Duodenal mucosa (tissue), 2 donors: Measurements from ENCODE around the gene OXNAD1.

ENCODE experiments used
- H3K27ac ChIP-seq: one replicate; pipeline ENCODE4 v1.7.0; 2013; ENCODE audit warnings: low read depth, low read length
- H3K27me3 ChIP-seq, 2 donors: one replicate each; pipeline ENCODE4 v1.7.0; 2013; ENCODE audit warnings: low read length in 2 of 2, control low read depth in 1 of 2; ENCODE audit not compliant: insufficient read depth in 2 of 2, control insufficient read depth in 1 of 2
- H3K36me3 ChIP-seq, 2 donors: one replicate each; pipeline ENCODE4 v1.7.0; 2013; ENCODE audit warnings: low read length in 2 of 2, control low read depth in 1 of 2; ENCODE audit not compliant: insufficient read depth in 2 of 2, control insufficient read depth in 1 of 2
- H3K4me1 ChIP-seq, 2 donors: one replicate each; pipeline ENCODE4 v1.7.0; 2013; ENCODE audit warnings: low read length in 2 of 2, control low read depth in 1 of 2; ENCODE audit not compliant: insufficient read depth in 2 of 2, control insufficient read depth in 1 of 2
- H3K4me3 ChIP-seq, 2 donors: one replicate each; pipeline ENCODE4 v1.7.0; 2013; ENCODE audit warnings: low read length in 2 of 2, low read depth in 1 of 2
- H3K9ac ChIP-seq, 2 donors: one replicate each; pipeline ENCODE4 v1.7.0; 2013; ENCODE audit warnings: low read length in 2 of 2, low read depth in 1 of 2
- H3K9me3 ChIP-seq, 2 donors: one replicate each; pipeline ENCODE4 v1.7.0; 2013; ENCODE audit warnings: low read length in 2 of 2, control low read depth in 1 of 2; ENCODE audit not compliant: control insufficient read depth in 1 of 2

The OXNAD1 gene

DNA sequence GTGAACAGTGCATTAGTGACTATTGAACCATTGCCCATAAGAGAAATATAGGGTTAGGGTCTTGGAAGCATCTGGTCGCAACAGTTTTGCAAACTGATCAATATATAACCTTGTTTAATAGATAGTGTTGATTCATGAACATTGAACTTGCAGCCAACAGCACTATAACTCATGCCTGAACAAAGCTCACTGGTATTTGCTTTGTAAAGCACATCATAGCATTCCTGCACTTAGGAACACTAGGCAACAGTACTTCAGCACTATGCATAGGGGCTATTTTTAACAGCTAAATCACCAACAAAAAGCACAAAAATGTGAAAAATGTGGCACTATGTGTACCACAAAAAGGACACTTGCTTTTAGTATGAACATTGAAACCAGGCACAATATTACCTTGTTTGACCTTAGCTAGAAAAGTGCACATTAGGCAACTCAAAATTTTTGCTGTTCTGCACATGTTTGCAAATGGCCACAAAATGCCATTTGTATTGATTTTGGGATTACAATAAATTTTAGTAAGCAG, 68.0 kb downstream of the OXNAD1 start:
- Histone ChIP-seq H3K4me3 (no peak overlapping the region), H3K27ac (no peak overlapping the region), H3K4me1 (peaks cover 0 to 2% of the 10 kb centered on the region in 2 donors), H3K9me3 (peaks cover 0 to 5% of the 10 kb centered on the region in 2 donors), H3K27me3 (no peaks in the 10 kb centered on the region), H3K36me3 (peaks cover 8 to 27% of the 10 kb centered on the region in 2 donors), H3K9ac (no peak overlapping the region)

- peaks cover 0 to 5% of the 10 kb centered on the region in 2 donors for H3K9me3 ChIP-seq
- no peak overlapping the region for H3K9ac ChIP-seq
- peaks cover 4 to 5% of the 10 kb centered on the region in 2 donors for H3K4me1 ChIP-seq
- H3K36me3 ChIP-seq = peaks cover 8 to 18% of the 10 kb centered on the region in 2 donors
- H3K27ac ChIP-seq = no peak overlapping the region
- no peak overlapping the region for H3K4me3 ChIP-seq
- H3K27me3 ChIP-seq = no peaks in the 10 kb centered on the region
These were observed 69.9 kb downstream of the OXNAD1 start for GRCh38 chr3:16334909-16335308.

DNA sequence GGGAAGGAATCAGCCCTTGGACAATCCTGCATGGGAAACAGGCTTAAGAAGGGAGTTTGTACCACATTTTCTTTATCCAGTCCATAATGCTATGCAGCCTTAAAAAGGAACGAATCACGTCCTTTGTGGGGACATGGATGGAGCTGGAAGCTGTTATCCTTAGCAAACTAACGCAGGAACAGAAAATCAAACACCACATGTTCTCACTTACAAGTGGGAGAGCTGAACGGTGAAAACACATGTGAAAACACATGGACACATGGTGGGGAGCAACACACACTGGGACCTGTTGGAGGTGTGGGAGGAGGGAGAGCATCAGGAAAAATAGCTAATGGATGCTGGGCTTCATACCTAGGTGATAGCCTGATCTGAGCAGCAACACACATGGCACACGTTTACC, 70.3 kb downstream of the OXNAD1 start:
- Histone ChIP-seq H3K9ac (no peak overlapping the region), H3K27ac (no peak overlapping the region), H3K4me1 (peaks cover 4 to 5% of the 10 kb centered on the region in 2 donors), H3K4me3 (no peak overlapping the region), H3K36me3 (peaks cover 8 to 18% of the 10 kb centered on the region in 2 donors), H3K9me3 (peaks cover 0 to 5% of the 10 kb centered on the region in 2 donors), H3K27me3 (no peaks in the 10 kb centered on the region)

- Histone ChIP-seq H3K9me3 (peaks cover 0 to 5% of the 10 kb centered on the region in 2 donors), H3K4me1 (peaks cover 4 to 5% of the 10 kb centered on the region in 2 donors), H3K27me3 (no peaks in the 10 kb centered on the region), H3K36me3 (peaks cover 8 to 16% of the 10 kb centered on the region in 2 donors), H3K4me3 (no peak overlapping the region), H3K27ac (no peak overlapping the region), H3K9ac (no peak overlapping the region)
These were observed 71.0 kb downstream of the OXNAD1 start for GRCh38 chr3:16335772-16336645.

DNA sequence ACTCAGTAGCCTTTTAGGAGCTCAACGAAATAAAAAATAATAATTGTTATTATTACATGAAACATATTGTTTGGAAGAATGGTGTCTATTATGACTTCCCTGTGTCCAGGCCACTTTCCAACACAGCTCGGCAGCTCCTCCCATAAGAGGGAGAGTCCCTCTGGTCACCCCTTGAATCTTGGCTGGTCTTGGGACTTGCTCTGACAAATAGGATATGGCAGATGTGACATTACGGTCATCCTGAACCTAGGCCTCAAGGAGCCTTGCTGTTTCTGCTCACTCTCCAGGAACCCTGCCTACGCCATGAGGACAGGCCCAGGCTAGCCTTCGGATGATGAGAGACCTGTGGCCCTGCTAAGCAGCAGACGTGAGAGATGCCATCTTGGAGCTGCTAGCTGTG, 71.8 kb downstream of the OXNAD1 start:
- Histone ChIP-seq H3K27me3 (no peaks in the 10 kb centered on the region), H3K4me1 (peaks cover 4 to 5% of the 10 kb centered on the region in 2 donors), H3K27ac (no peak overlapping the region), H3K36me3 (peaks cover 8 to 11% of the 10 kb centered on the region in 2 donors), H3K9me3 (no peaks in the 10 kb centered on the region), H3K9ac (no peak overlapping the region), H3K4me3 (no peak overlapping the region)

- peak overlapping the region in 1 of 2 donors; percentile 29 for H3K4me3 ChIP-seq
- peaks cover 4 to 5% of the 10 kb centered on the region in 2 donors for H3K4me1 ChIP-seq
- H3K27ac ChIP-seq = no peak overlapping the region
These were observed 73.0 kb downstream of the OXNAD1 start for GRCh38 chr3:16337856-16338540.

DNA sequence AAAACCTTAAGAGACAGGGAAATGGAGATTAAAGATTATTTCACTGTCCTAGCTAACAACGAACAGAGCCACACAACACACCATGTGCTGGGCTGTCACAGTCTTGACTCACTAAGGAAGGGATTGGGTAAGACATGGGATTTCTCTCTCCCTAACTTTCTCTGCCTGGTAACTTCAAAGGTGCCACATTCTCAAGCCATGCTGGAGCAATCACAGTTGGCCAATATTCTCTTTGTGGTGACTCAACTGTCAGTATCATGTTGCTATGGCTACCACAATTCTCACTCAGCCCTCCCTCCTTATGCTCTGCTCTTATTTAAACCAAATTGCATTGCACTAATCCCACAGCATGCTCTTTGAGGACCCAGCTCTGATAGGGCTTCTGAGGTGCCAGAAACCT, 74.0 kb downstream of the OXNAD1 start:
- H3K27ac ChIP-seq = no peak overlapping the region

More at GRCh38 chr3:16337856-16338540, 73.0 kb downstream of the OXNAD1 start:
- H3K27me3 ChIP-seq = no peaks in the 10 kb centered on the region
- H3K36me3 ChIP-seq = peaks cover 4 to 11% of the 10 kb centered on the region in 2 donors
- H3K9me3 ChIP-seq = no peaks in the 10 kb centered on the region
- no peak overlapping the region for H3K9ac ChIP-seq

DNA sequence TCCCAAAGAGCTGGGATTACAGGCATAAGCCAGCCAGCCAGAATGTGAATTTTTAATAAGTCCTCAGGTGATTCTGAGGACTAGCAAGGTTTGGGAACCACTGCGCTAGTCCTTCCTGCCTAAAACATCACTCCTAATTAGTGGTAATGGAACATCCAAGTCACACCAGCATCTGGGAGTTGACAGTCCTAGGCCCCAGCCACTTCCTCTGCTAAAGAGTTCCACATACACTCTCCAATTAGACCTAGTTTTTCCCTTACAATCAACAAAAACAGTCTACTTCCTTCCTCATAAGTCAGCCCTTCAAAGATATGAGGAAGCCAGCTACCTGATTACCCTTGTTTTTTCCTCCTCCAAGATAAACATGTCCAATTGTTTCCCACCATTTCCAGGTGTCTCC, 78.1 kb downstream of the OXNAD1 start:
- no peak overlapping the region for H3K27ac ChIP-seq
- H3K4me1 ChIP-seq = peaks cover 2 to 4% of the 10 kb centered on the region in 2 donors
- no peaks in the 10 kb centered on the region for H3K36me3 ChIP-seq

More for the DNA sequence above, 74.0 kb downstream of the OXNAD1 start:
- Histone ChIP-seq H3K27me3 (no peaks in the 10 kb centered on the region), H3K9ac (no peak overlapping the region), H3K4me1 (peaks cover 4 to 5% of the 10 kb centered on the region in 2 donors), H3K4me3 (no peak overlapping the region), H3K36me3 (peaks cover 3 to 11% of the 10 kb centered on the region in 2 donors), H3K9me3 (no peaks in the 10 kb centered on the region)

GRCh38 chr3:16346413-16347081, 81.5 kb downstream of the OXNAD1 start:
- H3K27ac ChIP-seq = no peak overlapping the region
- H3K9me3 ChIP-seq = no peaks in the 10 kb centered on the region
- H3K36me3 ChIP-seq = peaks cover 0 to 4% of the 10 kb centered on the region in 2 donors
- H3K9ac ChIP-seq = no peak overlapping the region
- H3K4me3 ChIP-seq = no peak overlapping the region
- no peaks in the 10 kb centered on the region for H3K27me3 ChIP-seq
- H3K4me1 ChIP-seq = no peaks in the 10 kb centered on the region

More for the DNA sequence above, 78.1 kb downstream of the OXNAD1 start:
- Histone ChIP-seq H3K27me3 (no peaks in the 10 kb centered on the region), H3K9me3 (no peaks in the 10 kb centered on the region), H3K9ac (no peak overlapping the region), H3K4me3 (no peak overlapping the region)
